LoVo (cell line): ENCODE measurements around the gene ATP5PB.

Experiments used
- DNase-seq: peaks from one replicate; pipeline ENCODE4 v3.0.0-alpha.2; 2016; ENCODE audit warnings: low spot score

ATP5PB gene

GRCh38 chr1:111476214-111476613 lies 26.9 kb downstream of the ATP5PB start:
- no peak for DNase-seq

GRCh38 chr1:111476761-111477309 lies 27.6 kb downstream of the ATP5PB start:
- no peak for DNase-seq

- DNase-seq: no peak
Measured at GRCh38 chr1:111480674-111481073, 31.4 kb downstream of the ATP5PB start.

GRCh38 chr1:111481387-111482221 lies 32.3 kb downstream of the ATP5PB start:
- peak; percentile 58 for DNase-seq

- no peak for DNase-seq
Measured at GRCh38 chr1:111483166-111483565, 33.9 kb downstream of the ATP5PB start.

GRCh38 chr1:111483876-111484275 lies 34.6 kb downstream of the ATP5PB start:
- no peak for DNase-seq

GRCh38 chr1:111484391-111485026 lies 35.2 kb downstream of the ATP5PB start:
- DNase-seq: no peak

- DNase-seq: no peak
Measured at GRCh38 chr1:111486431-111486830, 37.2 kb downstream of the ATP5PB start.

GRCh38 chr1:111487133-111487532 lies 37.9 kb downstream of the ATP5PB start:
- no peak for DNase-seq

- DNase-seq: no peak
Measured at GRCh38 chr1:111488669-111489068, 39.4 kb downstream of the ATP5PB start.

GRCh38 chr1:111489604-111490003 lies 40.3 kb downstream of the ATP5PB start:
- no peak for DNase-seq

GRCh38 chr1:111490220-111490619 lies 41.0 kb downstream of the ATP5PB start:
- DNase-seq: no peak

- no peak for DNase-seq
Measured at GRCh38 chr1:111491070-111491469, 41.8 kb downstream of the ATP5PB start.

- DNase-seq: no peak
Measured at GRCh38 chr1:111496398-111496797, 47.1 kb downstream of the ATP5PB start.

- DNase-seq: no peak
Measured at GRCh38 chr1:111497592-111497991, 48.3 kb downstream of the ATP5PB start.

GRCh38 chr1:111499026-111499785 lies 49.9 kb downstream of the ATP5PB start:
- no peak for DNase-seq

- no peak for DNase-seq
Measured at GRCh38 chr1:111501645-111502044, 52.4 kb downstream of the ATP5PB start.

GRCh38 chr1:111503585-111504060 lies 54.4 kb downstream of the ATP5PB start, which contains the start of the genes ADORA3 and TMIGD3:
ADORA3 (minus strand) TSS chr1:111503633; CDS start chr1:111503354, 279 bp downstream.
TMIGD3 (minus strand) TSS chr1:111503633; CDS start chr1:111503354, 279 bp downstream.
- DNase-seq: no peak

GRCh38 chr1:111504097-111504496 lies 54.8 kb downstream of the ATP5PB start:
- DNase-seq: no peak

GRCh38 chr1:111505641-111506119 lies 56.4 kb downstream of the ATP5PB start:
- no peak for DNase-seq

GRCh38 chr1:111506561-111506960 lies 57.3 kb downstream of the ATP5PB start:
- DNase-seq: no peak
